HL-60 (cell line): ENCODE measurements around the gene MGAT4C.
A peak's percentile ranks its signal among the peaks of the same experiment; 100 is the strongest.

Experiments used
- DNase-seq, 2 experiments: peaks; one replicate each; pipeline ENCODE4 v3.0.0-alpha.2; 2010 to 2020; ENCODE audit warnings: low read depth in 1 of 2, low spot score in 1 of 2
- H3K27ac ChIP-seq: fragments of 250-450 bp; sonication (Bioruptor Pico); replicated peaks from 2 replicates; pipeline ENCODE4 v1.5.1; 2020; ENCODE audit warnings: mild to moderate bottlenecking, moderate library complexity
- H3K27me3 ChIP-seq: fragments of 250-450 bp; sonication (Bioruptor Pico); 2 replicates; pipeline ENCODE4 v1.5.1; 2021; ENCODE audit warnings: mild to moderate bottlenecking, moderate library complexity; ENCODE audit not compliant: insufficient read depth, poor library complexity, severe bottlenecking
- H3K4me3 ChIP-seq: replicated peaks from 2 replicates; pipeline ENCODE4 v1.5.1; 2011; ENCODE audit warnings: mild to moderate bottlenecking, control low read depth, low read length; ENCODE audit not compliant: insufficient read depth
- GABPA ChIP-seq: IDR thresholded peaks from 2 replicates; pipeline ENCODE4 v1.6.1; 2012; ENCODE audit warnings: low read depth
- POLR2AphosphoS5 ChIP-seq: IDR thresholded peaks from 2 replicates; pipeline ENCODE4 v1.6.1; 2012; ENCODE audit warnings: low read depth
- SPI1 ChIP-seq: IDR thresholded peaks from 2 replicates; pipeline ENCODE4 v1.6.1; 2012; ENCODE audit warnings: low read depth, mild to moderate bottlenecking, borderline replicate concordance
- TF ChIP-seq, protein P1 (sequence below): IDR thresholded peaks from one replicate; pipeline ENCODE4 v1.5.1; 2011; ENCODE audit warnings: low read length, control low read depth, inconsistent platforms; ENCODE audit not compliant: insufficient read depth
- TF ChIP-seq, protein P2 (sequence below): IDR thresholded peaks from 2 replicates; pipeline ENCODE4 v1.6.1; 2012; ENCODE audit warnings: low read depth; ENCODE audit not compliant: insufficient replicate concordance

Gene MGAT4C

DNA sequence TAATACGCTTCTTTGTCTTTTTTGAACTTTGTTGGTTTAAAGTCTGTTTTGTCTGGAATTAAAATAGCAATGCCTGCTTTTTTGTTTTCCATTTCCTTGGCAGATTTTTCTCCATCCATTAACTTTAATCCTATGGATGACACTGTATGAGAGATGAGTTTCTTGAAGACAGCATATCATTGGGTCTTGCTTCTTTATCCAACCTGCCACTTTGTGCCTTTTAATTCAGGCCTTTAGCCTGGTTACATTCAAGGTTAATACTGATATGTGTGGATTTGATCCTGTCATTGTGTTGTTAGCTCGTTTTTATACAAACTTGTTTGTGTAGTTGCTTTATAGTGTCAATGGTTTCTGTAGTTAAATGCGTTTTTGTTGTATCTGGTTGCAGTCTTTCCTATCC is 214.1 kb downstream of the MGAT4C start:
- H3K4me3 ChIP-seq: no peak overlapping the region
- H3K27me3 ChIP-seq: no peaks in the 10 kb centered on the region
- no peak for DNase-seq
- H3K27ac ChIP-seq: no peak overlapping the region
- TF ChIP-seq, protein P1, sequence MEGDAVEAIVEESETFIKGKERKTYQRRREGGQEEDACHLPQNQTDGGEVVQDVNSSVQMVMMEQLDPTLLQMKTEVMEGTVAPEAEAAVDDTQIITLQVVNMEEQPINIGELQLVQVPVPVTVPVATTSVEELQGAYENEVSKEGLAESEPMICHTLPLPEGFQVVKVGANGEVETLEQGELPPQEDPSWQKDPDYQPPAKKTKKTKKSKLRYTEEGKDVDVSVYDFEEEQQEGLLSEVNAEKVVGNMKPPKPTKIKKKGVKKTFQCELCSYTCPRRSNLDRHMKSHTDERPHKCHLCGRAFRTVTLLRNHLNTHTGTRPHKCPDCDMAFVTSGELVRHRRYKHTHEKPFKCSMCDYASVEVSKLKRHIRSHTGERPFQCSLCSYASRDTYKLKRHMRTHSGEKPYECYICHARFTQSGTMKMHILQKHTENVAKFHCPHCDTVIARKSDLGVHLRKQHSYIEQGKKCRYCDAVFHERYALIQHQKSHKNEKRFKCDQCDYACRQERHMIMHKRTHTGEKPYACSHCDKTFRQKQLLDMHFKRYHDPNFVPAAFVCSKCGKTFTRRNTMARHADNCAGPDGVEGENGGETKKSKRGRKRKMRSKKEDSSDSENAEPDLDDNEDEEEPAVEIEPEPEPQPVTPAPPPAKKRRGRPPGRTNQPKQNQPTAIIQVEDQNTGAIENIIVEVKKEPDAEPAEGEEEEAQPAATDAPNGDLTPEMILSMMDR: no peak
- TF ChIP-seq SPI1 (no peak), POLR2AphosphoS5 (no peak), GABPA (no peak)
- TF ChIP-seq, protein P2, sequence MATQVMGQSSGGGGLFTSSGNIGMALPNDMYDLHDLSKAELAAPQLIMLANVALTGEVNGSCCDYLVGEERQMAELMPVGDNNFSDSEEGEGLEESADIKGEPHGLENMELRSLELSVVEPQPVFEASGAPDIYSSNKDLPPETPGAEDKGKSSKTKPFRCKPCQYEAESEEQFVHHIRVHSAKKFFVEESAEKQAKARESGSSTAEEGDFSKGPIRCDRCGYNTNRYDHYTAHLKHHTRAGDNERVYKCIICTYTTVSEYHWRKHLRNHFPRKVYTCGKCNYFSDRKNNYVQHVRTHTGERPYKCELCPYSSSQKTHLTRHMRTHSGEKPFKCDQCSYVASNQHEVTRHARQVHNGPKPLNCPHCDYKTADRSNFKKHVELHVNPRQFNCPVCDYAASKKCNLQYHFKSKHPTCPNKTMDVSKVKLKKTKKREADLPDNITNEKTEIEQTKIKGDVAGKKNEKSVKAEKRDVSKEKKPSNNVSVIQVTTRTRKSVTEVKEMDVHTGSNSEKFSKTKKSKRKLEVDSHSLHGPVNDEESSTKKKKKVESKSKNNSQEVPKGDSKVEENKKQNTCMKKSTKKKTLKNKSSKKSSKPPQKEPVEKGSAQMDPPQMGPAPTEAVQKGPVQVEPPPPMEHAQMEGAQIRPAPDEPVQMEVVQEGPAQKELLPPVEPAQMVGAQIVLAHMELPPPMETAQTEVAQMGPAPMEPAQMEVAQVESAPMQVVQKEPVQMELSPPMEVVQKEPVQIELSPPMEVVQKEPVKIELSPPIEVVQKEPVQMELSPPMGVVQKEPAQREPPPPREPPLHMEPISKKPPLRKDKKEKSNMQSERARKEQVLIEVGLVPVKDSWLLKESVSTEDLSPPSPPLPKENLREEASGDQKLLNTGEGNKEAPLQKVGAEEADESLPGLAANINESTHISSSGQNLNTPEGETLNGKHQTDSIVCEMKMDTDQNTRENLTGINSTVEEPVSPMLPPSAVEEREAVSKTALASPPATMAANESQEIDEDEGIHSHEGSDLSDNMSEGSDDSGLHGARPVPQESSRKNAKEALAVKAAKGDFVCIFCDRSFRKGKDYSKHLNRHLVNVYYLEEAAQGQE: no peak

DNA sequence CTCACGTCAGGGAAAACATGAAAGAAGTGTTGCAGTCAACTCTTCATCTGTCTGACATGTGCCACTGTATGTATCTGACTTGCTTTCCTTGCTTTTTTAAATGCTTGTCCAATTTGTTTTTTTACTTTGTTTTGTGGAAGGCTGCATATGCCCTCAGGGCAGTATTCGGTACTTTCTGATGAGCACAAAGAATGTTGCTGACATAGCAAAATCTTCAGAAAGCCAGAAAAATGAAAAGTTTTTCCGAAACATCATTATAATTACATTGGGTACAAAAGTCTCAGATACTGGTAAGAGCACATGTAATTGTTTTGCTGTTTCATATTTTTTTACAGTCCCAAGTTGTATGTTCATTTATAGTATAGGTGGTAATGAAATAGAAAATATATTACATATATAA is 237.8 kb downstream of the MGAT4C start:
- Histone ChIP-seq H3K4me3 (no peak overlapping the region), H3K27ac (no peak overlapping the region), H3K27me3 (no peaks in the 10 kb centered on the region)
- TF ChIP-seq SPI1 (no peak), GABPA (no peak), POLR2AphosphoS5 (no peak)
- TF ChIP-seq, protein P1: no peak
- TF ChIP-seq, protein P2: no peak
- no peak for DNase-seq

DNA sequence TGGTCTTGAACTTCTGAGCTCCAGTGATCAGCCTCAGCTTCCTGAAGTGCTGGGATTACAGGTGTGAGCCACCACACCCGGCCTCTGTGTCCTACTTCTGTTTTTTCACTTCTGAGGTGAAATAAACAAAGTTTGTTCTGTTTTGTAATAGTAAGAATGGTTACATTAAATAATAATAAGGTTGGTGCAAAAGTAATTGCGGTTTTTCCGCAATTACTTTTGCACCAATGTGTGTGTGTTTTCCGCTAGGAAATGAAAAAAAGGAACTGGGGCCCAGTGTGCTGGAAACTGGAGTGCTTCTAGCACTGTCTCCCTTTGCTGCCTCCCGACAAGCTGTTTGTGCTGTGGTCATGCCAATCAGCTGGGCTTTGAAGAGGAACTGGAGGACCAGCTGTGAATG is 241.2 kb downstream of the MGAT4C start:
- no peak overlapping the region for H3K4me3 ChIP-seq
- TF ChIP-seq GABPA (no peak), POLR2AphosphoS5 (no peak), SPI1 (peak; percentile 38; the same call in 1 of the 2 replicates)
- TF ChIP-seq, protein P1: no peak
- TF ChIP-seq, protein P2: no peak
- no peak for DNase-seq
- no peak overlapping the region for H3K27ac ChIP-seq
- no peaks in the 10 kb centered on the region for H3K27me3 ChIP-seq
